GM23248 (cell line): ENCODE data around the gene DENND5B. TPM values are rescaled to one million over a fixed set of nuclear protein-coding genes. Genes with fewer than 3 reads are reported as not detected.

Experiments
- DNase-seq: peaks from one replicate; pipeline ENCODE4 v3.0.0-alpha.2; 2015
- H2AFZ ChIP-seq: fragments of 200-600 bp; sonication (generic); 2 replicates; pipeline ENCODE4 v1.6.1; 2016; ENCODE audit warnings: antibody characterized with exemption
- H3F3A ChIP-seq: fragments of 200-600 bp; sonication (generic); 2 replicates; pipeline ENCODE4 v1.6.1; 2016; ENCODE audit warnings: mild to moderate bottlenecking, antibody characterized with exemption, mixed run types; ENCODE audit not compliant: insufficient read depth
- H3K27ac ChIP-seq: fragments of 200-600 bp; sonication (generic); 2 replicates; pipeline ENCODE4 v1.5.1; 2016; ENCODE audit warnings: mild to moderate bottlenecking
- H3K27me3 ChIP-seq: fragments of 200-600 bp; sonication (generic); replicated peaks from 2 replicates; pipeline ENCODE4 v1.6.1; 2016; ENCODE audit warnings: mild to moderate bottlenecking; ENCODE audit not compliant: insufficient read depth
- H3K36me3 ChIP-seq: fragments of 200-600 bp; sonication (generic); 2 replicates; pipeline ENCODE4 v1.6.1; 2016; ENCODE audit warnings: low read depth, mild to moderate bottlenecking
- H3K4me1 ChIP-seq: fragments of 200-600 bp; sonication (generic); 2 replicates; pipeline ENCODE4 v1.6.1; 2016; ENCODE audit warnings: mild to moderate bottlenecking; ENCODE audit not compliant: insufficient read depth
- H3K4me2 ChIP-seq: fragments of 200-600 bp; sonication (generic); one replicate; pipeline ENCODE4 v1.6.1; 2016; ENCODE audit warnings: mild to moderate bottlenecking; ENCODE audit not compliant: unreplicated experiment
- H3K4me3 ChIP-seq: fragments of 200-600 bp; sonication (generic); 2 replicates; pipeline ENCODE4 v1.5.1; 2016; ENCODE audit warnings: mild to moderate bottlenecking
- H3K79me2 ChIP-seq: fragments of 200-600 bp; sonication (generic); 2 replicates; pipeline ENCODE4 v1.6.1; 2016; ENCODE audit warnings: mild to moderate bottlenecking; ENCODE audit not compliant: insufficient read depth
- H3K9ac ChIP-seq: fragments of 200-600 bp; sonication (generic); 2 replicates; pipeline ENCODE4 v1.6.1; 2016; ENCODE audit warnings: mild to moderate bottlenecking
- H3K9me2 ChIP-seq: fragments of 200-600 bp; sonication (generic); 2 replicates; pipeline ENCODE4 v1.6.1; 2016; ENCODE audit warnings: mixed run types, mild to moderate bottlenecking, moderate library complexity; ENCODE audit not compliant: insufficient read depth
- H3K9me3 ChIP-seq: fragments of 200-600 bp; sonication (generic); one replicate; pipeline ENCODE4 v1.6.1; 2017; ENCODE audit warnings: low read depth
- H4K20me1 ChIP-seq: fragments of 200-600 bp; sonication (generic); 2 replicates; pipeline ENCODE4 v1.6.0; 2016; ENCODE audit not compliant: insufficient read depth
- EZH2 ChIP-seq: fragments of 200-600 bp; sonication (generic); IDR thresholded peaks from 2 replicates; pipeline ENCODE4 v1.6.1; 2018; ENCODE audit warnings: antibody characterized with exemption, mild to moderate bottlenecking; ENCODE audit not compliant: insufficient read depth, poor library complexity, severe bottlenecking
- EZH2phosphoT487 ChIP-seq: fragments of 200-600 bp; sonication (generic); IDR thresholded peaks from 2 replicates; pipeline ENCODE4 v1.6.1; 2018; ENCODE audit warnings: antibody characterized with exemption, moderate library complexity, mild to moderate bottlenecking, low read depth; ENCODE audit not compliant: insufficient read depth
- WGBS, 2 experiments: methylation state at CpG; one replicate each; pipeline ENCODE4 v1.1.6; 2015 to 2017; ENCODE audit warnings: low lambda C conversion rate in 2 of 2, low coverage in 1 of 2; ENCODE audit errors: missing lambda C conversion rate in 2 of 2; 5-methylcytosine and 5-hydroxymethylcytosine counted together
- in situ Hi-C: fragments of 300-500 bp; cut with MboI; formaldehyde crosslinking; loops from 2 replicates; pipeline ENCODE4 v1.15.0; 2020
- polyA plus RNA-seq: library from polyadenylated mRNA; unstranded; fragments of >200 nt; fragmentation: Nextera tagmentation; extraction: Ambion mirVana; gene quantifications from 2 replicates; pipeline ENCODE4 v1.2.1, GENCODE V29; 2016
- total RNA-seq: library from RNA; depleted of rRNA; stranded (reverse); fragments of >200 nt; shearing (Covaris generic); gene quantifications from 2 replicates; pipeline ENCODE4 v1.2.3, GENCODE V29; 2014

DENND5B gene
- total and polyA plus RNA-seq, 2 experiments from 2014 or later = 9.9 to 12.0 TPM

DNA sequence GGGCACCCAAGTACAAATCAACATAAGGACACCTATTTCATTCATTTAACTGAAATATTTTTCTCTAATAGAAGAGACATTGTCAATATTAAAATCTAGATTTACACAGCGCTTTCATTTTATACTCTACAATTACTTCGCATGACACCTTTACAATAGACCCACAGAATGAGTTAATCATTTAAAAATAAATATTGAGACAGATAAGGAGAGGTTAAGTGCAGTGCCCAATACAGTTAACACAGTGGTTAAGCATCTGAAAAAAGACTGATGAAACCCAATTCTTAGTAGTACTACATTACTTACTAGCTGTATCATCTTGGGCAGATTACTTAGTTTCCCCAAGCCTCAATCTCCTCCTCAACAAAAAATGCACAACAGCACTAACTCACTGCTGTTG lies 116.2 kb downstream of the DENND5B start:
- in situ Hi-C loops = no loop called here
- H4K20me1 ChIP-seq = no peaks in the 10 kb centered on the region
- WGBS, 2 experiments = 98 to 100% methylated on average over 2 of the region's 2 CpGs
- H3K9me3 ChIP-seq = no peaks in the 10 kb centered on the region
- no peak overlapping the region for H3K4me2 ChIP-seq
- no peaks in the 10 kb centered on the region; the same call in 1 of the 2 replicates for H3K36me3 ChIP-seq
- no peak overlapping the region for H2AFZ ChIP-seq
- no peaks in the 10 kb centered on the region for H3K27me3 ChIP-seq
- no peak overlapping the region for H3K4me3 ChIP-seq
- no peaks in the 10 kb centered on the region for H3K4me1 ChIP-seq
- TF ChIP-seq EZH2phosphoT487 (no peak), EZH2 (no peak)
- DNase-seq = no peak
- H3K9ac ChIP-seq = no peak overlapping the region
- H3K27ac ChIP-seq = no peak overlapping the region
- no peaks in the 10 kb centered on the region for H3K9me2 ChIP-seq
- no peaks in the 10 kb centered on the region for H3K79me2 ChIP-seq
- H3F3A ChIP-seq = no peaks in the 10 kb centered on the region

DNA sequence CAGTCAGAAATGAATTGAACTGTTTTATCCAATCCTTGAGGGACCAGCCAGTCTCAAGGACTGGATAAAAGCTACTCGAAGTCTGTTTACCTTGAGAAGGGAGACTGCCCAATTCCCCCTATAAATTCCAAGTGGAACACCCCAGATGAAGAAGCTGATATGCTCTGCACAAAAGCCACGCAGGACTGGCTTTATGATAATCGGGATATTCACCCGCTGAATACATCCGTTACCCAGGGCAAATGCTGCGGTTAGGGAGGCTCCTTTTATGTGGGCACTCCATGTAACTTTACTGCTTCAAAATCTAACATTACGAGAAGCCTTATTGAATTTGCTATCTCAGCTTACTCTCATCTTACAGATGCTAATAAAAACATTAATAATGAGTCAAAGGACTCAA lies 119.1 kb downstream of the DENND5B start:
- no peaks in the 10 kb centered on the region for H3F3A ChIP-seq
- no peaks in the 10 kb centered on the region for H3K9me2 ChIP-seq
- H3K9ac ChIP-seq = no peak overlapping the region
- no peaks in the 10 kb centered on the region for H4K20me1 ChIP-seq
- no peaks in the 10 kb centered on the region for H3K36me3 ChIP-seq
- no peaks in the 10 kb centered on the region for H3K9me3 ChIP-seq
- no peak overlapping the region for H3K27ac ChIP-seq
- no peak overlapping the region for H3K4me2 ChIP-seq
- in situ Hi-C loops = no loop called here
- DNase-seq = no peak
- H3K4me1 ChIP-seq = peaks cover under 1% of the 10 kb centered on the region; the same call in 1 of the 2 replicates
- H3K27me3 ChIP-seq = no peaks in the 10 kb centered on the region
- WGBS, 2 experiments = 89 to 93% methylated on average over 7 of the region's 7 CpGs
- H2AFZ ChIP-seq = no peak overlapping the region
- no peak overlapping the region for H3K4me3 ChIP-seq
- TF ChIP-seq EZH2 (no peak), EZH2phosphoT487 (no peak)
- H3K79me2 ChIP-seq = no peaks in the 10 kb centered on the region

DNA sequence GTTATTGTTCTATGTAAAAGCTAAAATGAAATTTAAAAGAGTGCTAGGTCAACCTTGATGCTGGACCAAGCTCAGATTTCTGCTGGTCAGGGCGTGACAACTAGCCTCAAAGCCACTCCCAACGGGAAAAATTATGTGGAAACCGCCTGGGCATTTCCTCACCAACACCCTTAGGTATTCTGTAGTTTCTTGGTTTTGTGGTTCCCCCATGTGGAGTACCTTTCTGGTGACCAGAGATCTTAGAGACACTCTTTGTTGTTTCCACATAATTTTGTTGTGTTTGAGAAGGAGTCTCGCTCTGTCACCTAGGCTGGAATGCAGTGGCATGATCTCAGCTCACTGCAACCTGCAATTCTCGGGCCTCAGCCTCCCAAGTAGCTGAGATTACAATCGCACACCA lies 119.9 kb downstream of the DENND5B start:
- 89 to 92% methylated on average over 6 of the region's 6 CpGs for WGBS, 2 experiments
- in situ Hi-C loops = no loop called here

DNA sequence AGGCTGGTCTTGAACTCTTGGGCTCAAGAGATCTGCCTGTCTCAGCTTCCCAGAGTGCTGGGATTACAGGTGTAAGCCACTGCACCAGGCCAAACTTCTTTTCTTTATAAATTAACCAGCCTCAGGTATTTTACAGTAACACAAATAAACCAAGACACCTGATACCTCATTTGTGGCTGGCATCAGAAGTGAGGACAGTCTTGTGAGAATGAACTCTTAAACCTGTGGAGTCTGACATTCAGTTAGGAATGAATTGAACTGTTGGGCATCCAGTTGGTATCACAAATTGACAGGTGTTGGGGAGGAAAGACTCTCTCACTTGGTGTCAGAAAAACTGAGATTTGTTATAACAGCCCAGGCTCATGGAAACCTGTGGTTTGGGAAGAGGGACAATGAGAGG lies 120.5 kb downstream of the DENND5B start:
- Histone ChIP-seq H3K79me2 (no peaks in the 10 kb centered on the region), H3K27ac (no peak overlapping the region), H3F3A (no peaks in the 10 kb centered on the region), H3K9me2 (no peaks in the 10 kb centered on the region), H3K4me1 (peaks cover 4% of the 10 kb centered on the region), H3K9me3 (no peaks in the 10 kb centered on the region), H3K27me3 (no peaks in the 10 kb centered on the region), H3K9ac (no peak overlapping the region), H3K36me3 (no peaks in the 10 kb centered on the region), H3K4me2 (no peak overlapping the region), H4K20me1 (no peaks in the 10 kb centered on the region), H3K4me3 (no peak overlapping the region), H2AFZ (no peak overlapping the region)
- in situ Hi-C loops = no loop called here
- no peak for DNase-seq
- TF ChIP-seq EZH2phosphoT487 = no peak
- no peak for TF ChIP-seq EZH2

More for the DNA sequence above, 119.9 kb downstream of the DENND5B start:
- H3K27me3 ChIP-seq = no peaks in the 10 kb centered on the region
- H3K4me3 ChIP-seq = no peak overlapping the region
- H3K9me3 ChIP-seq = no peaks in the 10 kb centered on the region
- no peaks in the 10 kb centered on the region for H3K79me2 ChIP-seq
- H3K27ac ChIP-seq = no peak overlapping the region
- H3K4me2 ChIP-seq = no peak overlapping the region
- H3K4me1 ChIP-seq = peaks cover 4% of the 10 kb centered on the region
- no peak overlapping the region for H3K9ac ChIP-seq
- no peak for TF ChIP-seq EZH2
- TF ChIP-seq EZH2phosphoT487 = no peak
- H3K36me3 ChIP-seq = no peaks in the 10 kb centered on the region
- H2AFZ ChIP-seq = no peak overlapping the region
- no peaks in the 10 kb centered on the region for H4K20me1 ChIP-seq
- DNase-seq = no peak
- no peaks in the 10 kb centered on the region for H3F3A ChIP-seq
- H3K9me2 ChIP-seq = no peaks in the 10 kb centered on the region

DNA sequence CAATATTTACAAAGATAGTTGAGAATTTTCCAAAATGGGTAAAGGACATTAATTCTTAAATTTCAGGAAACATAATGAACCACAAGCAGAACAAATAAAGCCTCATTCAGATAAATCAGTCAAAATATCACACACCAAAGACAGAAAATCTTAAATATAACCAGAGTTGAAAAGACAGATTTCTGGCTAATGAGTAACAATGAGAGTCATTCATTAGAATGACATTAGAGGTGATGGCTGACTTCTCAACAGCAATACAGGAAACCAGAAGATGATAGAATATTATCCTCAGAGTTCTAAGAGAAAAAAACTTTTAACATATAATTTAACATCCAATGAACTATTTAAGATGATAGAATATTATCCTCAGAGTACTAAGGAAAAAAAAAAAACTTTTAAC lies 124.2 kb downstream of the DENND5B start:
- H3K4me2 ChIP-seq = no peak overlapping the region
- H3K9ac ChIP-seq = no peak overlapping the region
- no peaks in the 10 kb centered on the region for H3F3A ChIP-seq
- H4K20me1 ChIP-seq = no peaks in the 10 kb centered on the region
- H3K36me3 ChIP-seq = no peaks in the 10 kb centered on the region
- H3K27ac ChIP-seq = no peak overlapping the region
- H3K9me2 ChIP-seq = no peaks in the 10 kb centered on the region
- H2AFZ ChIP-seq = no peak overlapping the region
- no peak overlapping the region for H3K4me3 ChIP-seq
- in situ Hi-C loops = no loop called here
- DNase-seq = peak; percentile 16
- no peaks in the 10 kb centered on the region for H3K27me3 ChIP-seq
- peaks cover 4% of the 10 kb centered on the region for H3K4me1 ChIP-seq
- no peaks in the 10 kb centered on the region for H3K79me2 ChIP-seq
- no peak for TF ChIP-seq EZH2phosphoT487
- no peak for TF ChIP-seq EZH2
- no peaks in the 10 kb centered on the region for H3K9me3 ChIP-seq
